DOHH2 (cell line): Measurements from ENCODE around the gene TNK2.

Experiments
- H3F3A ChIP-seq: fragments of 200-600 bp; sonication (generic), shearing (Covaris generic); 2 replicates; pipeline ENCODE4 v1.6.0; 2016; ENCODE audit warnings: antibody characterized with exemption, mild to moderate bottlenecking; ENCODE audit not compliant: control insufficient read depth, insufficient read depth
- H3K27ac ChIP-seq: fragments of 200-600 bp; sonication (generic); 2 replicates; pipeline ENCODE4 v1.5.1; 2014; ENCODE audit warnings: low read depth, mild to moderate bottlenecking, low read length, moderate library complexity
- H3K27me3 ChIP-seq: fragments of 200-600 bp; sonication (generic); 2 replicates; pipeline ENCODE4 v1.6.1; 2014; ENCODE audit warnings: mild to moderate bottlenecking, low read length, mixed read lengths; ENCODE audit not compliant: control insufficient read depth
- H3K36me3 ChIP-seq: fragments of 200-600 bp; sonication (generic); 2 replicates; pipeline ENCODE4 v1.6.1; 2014; ENCODE audit warnings: mild to moderate bottlenecking, low read length, moderate library complexity, mixed read lengths; ENCODE audit not compliant: control insufficient read depth
- H3K4me1 ChIP-seq: fragments of 200-600 bp; sonication (generic); 2 replicates; pipeline ENCODE4 v1.6.1; 2014; ENCODE audit warnings: mild to moderate bottlenecking, low read length, mixed read lengths; ENCODE audit not compliant: control insufficient read depth
- H3K4me2 ChIP-seq: fragments of 200-600 bp; sonication (generic); 2 replicates; pipeline ENCODE4 v1.6.0; 2014; ENCODE audit warnings: mild to moderate bottlenecking, low read length, moderate library complexity
- H3K4me3 ChIP-seq: fragments of 200-600 bp; sonication (generic); 2 replicates; pipeline ENCODE4 v1.5.1; 2014; ENCODE audit warnings: mild to moderate bottlenecking, low read length, mixed read lengths
- H3K79me2 ChIP-seq: fragments of 200-600 bp; sonication (generic); 2 replicates; pipeline ENCODE4 v1.6.1; 2014; ENCODE audit warnings: mild to moderate bottlenecking, low read length, mixed read lengths; ENCODE audit not compliant: control insufficient read depth
- H3K9me2 ChIP-seq: fragments of 200-600 bp; sonication (generic); replicated peaks from 2 replicates; pipeline ENCODE4 v1.6.1; 2014; ENCODE audit warnings: mild to moderate bottlenecking, low read length, mixed read lengths; ENCODE audit not compliant: control insufficient read depth
- H3K9me3 ChIP-seq: fragments of 200-600 bp; sonication (generic); 2 replicates; pipeline ENCODE4 v1.6.1; 2014; ENCODE audit warnings: antibody characterized with exemption, low read length, mixed read lengths; ENCODE audit not compliant: control insufficient read depth, insufficient read depth
- H4K20me1 ChIP-seq: fragments of 200-600 bp; sonication (generic); 2 replicates; pipeline ENCODE4 v1.6.0; 2014; ENCODE audit warnings: low read depth, mild to moderate bottlenecking, antibody characterized with exemption, low read length, moderate library complexity; ENCODE audit not compliant: control insufficient read depth, insufficient read depth
- EZH2phosphoT487 ChIP-seq: fragments of 200-600 bp; sonication (generic); IDR thresholded peaks from 2 replicates; pipeline ENCODE4 v1.6.1; 2017; ENCODE audit warnings: borderline replicate concordance, mild to moderate bottlenecking, antibody characterized with exemption, low read length, moderate library complexity, mixed read lengths
- TF ChIP-seq, protein P1 (sequence below): fragments of 200-600 bp; sonication (generic); IDR thresholded peaks from one replicate; pipeline ENCODE4 v1.5.1; 2014; ENCODE audit warnings: antibody characterized with exemption, mild to moderate bottlenecking, low read depth, low read length; ENCODE audit not compliant: poor library complexity, severe bottlenecking

TNK2 gene

DNA sequence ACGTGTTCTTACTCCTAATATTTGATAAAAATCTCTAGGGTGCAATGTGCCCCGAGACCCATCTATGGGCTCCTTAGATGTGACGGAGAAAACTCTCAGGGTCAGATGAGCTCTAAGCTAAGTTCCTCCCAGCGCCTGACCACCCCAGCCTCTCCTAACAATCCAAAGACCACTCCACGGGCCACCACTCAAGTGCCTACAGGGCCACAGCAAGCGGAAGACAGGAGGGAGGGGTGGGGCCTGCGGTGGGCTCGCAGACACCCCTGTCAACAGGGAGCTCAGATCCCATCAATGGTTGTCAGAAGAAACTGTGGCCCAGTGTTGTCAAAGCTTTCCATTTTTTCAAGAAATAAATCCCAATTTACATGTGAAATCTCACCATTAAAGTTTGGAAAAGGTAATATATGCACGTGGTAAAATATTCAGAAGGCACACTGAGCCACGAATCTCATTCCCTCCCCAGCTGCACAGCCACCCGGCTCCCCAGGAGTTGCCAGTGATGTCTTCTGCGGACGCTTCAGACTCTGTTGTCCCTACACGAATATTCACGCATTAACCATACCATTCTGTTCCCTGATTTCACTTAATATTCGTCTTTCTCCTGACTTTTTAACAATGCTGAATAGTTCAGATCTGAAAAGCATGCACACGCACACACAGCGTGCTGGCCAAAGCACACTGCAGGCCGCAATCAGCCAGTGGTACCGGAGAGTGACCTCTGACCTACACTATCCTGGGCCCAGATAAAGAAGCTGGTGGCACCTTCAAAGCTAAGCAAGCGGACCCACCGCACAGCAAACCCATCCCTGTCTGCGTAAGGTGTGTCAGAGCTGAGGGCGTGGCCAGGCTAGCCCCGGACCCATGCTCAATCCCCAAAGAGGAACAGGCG lies 19.1 kb downstream of the TNK2 start:
- TF ChIP-seq, protein P1, sequence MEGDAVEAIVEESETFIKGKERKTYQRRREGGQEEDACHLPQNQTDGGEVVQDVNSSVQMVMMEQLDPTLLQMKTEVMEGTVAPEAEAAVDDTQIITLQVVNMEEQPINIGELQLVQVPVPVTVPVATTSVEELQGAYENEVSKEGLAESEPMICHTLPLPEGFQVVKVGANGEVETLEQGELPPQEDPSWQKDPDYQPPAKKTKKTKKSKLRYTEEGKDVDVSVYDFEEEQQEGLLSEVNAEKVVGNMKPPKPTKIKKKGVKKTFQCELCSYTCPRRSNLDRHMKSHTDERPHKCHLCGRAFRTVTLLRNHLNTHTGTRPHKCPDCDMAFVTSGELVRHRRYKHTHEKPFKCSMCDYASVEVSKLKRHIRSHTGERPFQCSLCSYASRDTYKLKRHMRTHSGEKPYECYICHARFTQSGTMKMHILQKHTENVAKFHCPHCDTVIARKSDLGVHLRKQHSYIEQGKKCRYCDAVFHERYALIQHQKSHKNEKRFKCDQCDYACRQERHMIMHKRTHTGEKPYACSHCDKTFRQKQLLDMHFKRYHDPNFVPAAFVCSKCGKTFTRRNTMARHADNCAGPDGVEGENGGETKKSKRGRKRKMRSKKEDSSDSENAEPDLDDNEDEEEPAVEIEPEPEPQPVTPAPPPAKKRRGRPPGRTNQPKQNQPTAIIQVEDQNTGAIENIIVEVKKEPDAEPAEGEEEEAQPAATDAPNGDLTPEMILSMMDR = no peak
- no peak for TF ChIP-seq EZH2phosphoT487

DNA sequence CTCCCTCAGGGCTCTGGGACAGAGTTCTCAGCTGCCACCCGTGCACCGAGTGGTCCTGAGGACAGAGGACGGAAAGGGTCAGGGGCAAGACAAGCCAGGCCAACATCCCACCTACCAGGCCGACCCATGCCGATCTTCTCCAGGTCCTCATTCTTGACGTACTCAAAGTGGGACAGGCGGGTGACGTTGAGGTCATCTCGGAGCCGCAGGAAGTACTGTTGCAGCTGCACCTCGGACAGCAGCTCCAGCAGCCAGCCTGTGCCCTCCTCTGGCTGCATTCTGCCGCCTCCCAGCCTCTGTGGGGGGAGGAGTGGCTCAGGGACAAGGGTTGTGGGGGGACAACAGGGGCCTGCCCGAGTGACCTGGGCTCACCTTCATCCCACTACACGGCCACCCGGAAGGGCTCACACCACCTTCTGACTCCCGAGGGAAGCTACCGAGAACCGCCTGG lies 20.0 kb downstream of the TNK2 start:
- Histone ChIP-seq H3K9me2 (no peaks in the 10 kb centered on the region), H3K9me3 (no peaks in the 10 kb centered on the region), H3K27ac (no peak overlapping the region), H3F3A (no peaks in the 10 kb centered on the region), H3K4me3 (no peak overlapping the region), H3K4me1 (peaks cover 3% of the 10 kb centered on the region), H3K36me3 (no peaks in the 10 kb centered on the region), H3K4me2 (no peak overlapping the region), H3K27me3 (no peaks in the 10 kb centered on the region), H3K79me2 (no peaks in the 10 kb centered on the region), H4K20me1 (no peaks in the 10 kb centered on the region; the same call in 1 of the 2 replicates)
- TF ChIP-seq, protein P1 = no peak
- no peak for TF ChIP-seq EZH2phosphoT487

More for the DNA sequence above, 19.1 kb downstream of the TNK2 start:
- Histone ChIP-seq H3K4me2 (no peak overlapping the region), H3K4me1 (peaks cover 9% of the 10 kb centered on the region), H3K36me3 (no peaks in the 10 kb centered on the region), H3K79me2 (no peaks in the 10 kb centered on the region), H3K9me2 (no peaks in the 10 kb centered on the region), H3K27me3 (no peaks in the 10 kb centered on the region), H3K9me3 (no peaks in the 10 kb centered on the region), H3F3A (no peaks in the 10 kb centered on the region), H3K27ac (no peak overlapping the region), H3K4me3 (no peak overlapping the region), H4K20me1 (peaks cover 5% of the 10 kb centered on the region)

DNA sequence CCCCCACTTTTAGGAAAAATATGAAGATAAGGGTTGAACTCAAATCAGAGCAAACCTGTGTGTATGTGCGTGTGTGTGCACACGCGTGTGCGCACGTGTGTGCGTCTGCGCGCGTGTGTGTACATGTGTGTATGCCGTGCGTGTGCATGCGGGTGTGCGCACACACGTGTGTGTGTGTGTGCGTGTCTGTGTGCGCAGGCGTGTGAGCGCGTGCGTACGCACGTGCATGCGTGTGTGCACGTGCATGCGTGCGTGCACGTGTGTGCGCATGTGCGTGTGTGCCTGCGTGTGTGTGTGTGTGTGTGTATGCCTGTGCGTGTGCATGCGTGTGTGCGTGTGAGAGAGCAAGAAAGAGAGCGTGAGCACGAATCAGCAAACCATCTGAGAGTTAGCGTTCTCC lies 20.7 kb downstream of the TNK2 start:
- Histone ChIP-seq H3K36me3 (no peaks in the 10 kb centered on the region), H4K20me1 (no peaks in the 10 kb centered on the region), H3K27me3 (no peaks in the 10 kb centered on the region), H3K79me2 (no peaks in the 10 kb centered on the region), H3K4me3 (no peak overlapping the region), H3K27ac (no peak overlapping the region), H3K4me2 (no peak overlapping the region), H3K9me2 (no peaks in the 10 kb centered on the region), H3K4me1 (no peaks in the 10 kb centered on the region), H3K9me3 (no peaks in the 10 kb centered on the region), H3F3A (no peaks in the 10 kb centered on the region)
- TF ChIP-seq, protein P1 = no peak
- TF ChIP-seq EZH2phosphoT487 = no peak
